Osteoblast (primary cell): Measurements from ENCODE around the gene MAPT. TPM values are rescaled to one million over a fixed set of nuclear protein-coding genes. Genes with fewer than 3 reads are reported as not detected.

Experiments used
- DNase-seq: peaks from one replicate; pipeline ENCODE4 v3.0.0; 2011; ENCODE audit warnings: low spot score, mixed read lengths; ENCODE audit not compliant: insufficient read length; ENCODE audit errors: missing footprints
- H2AFZ ChIP-seq: 2 replicates; pipeline ENCODE4 v1.6.0; 2011; ENCODE audit warnings: mild to moderate bottlenecking, low read length
- H3K27ac ChIP-seq: 2 replicates; pipeline ENCODE4 v1.5.1; 2011; ENCODE audit warnings: mild to moderate bottlenecking, low read depth, low read length, moderate library complexity
- H3K27me3 ChIP-seq: 2 replicates; pipeline ENCODE4 v1.6.0; 2012; ENCODE audit warnings: mild to moderate bottlenecking, control low read depth, inconsistent platforms, low read length, moderate library complexity; ENCODE audit not compliant: insufficient read depth
- H3K36me3 ChIP-seq: 2 replicates; pipeline ENCODE4 v1.5.1; 2011; ENCODE audit warnings: mild to moderate bottlenecking, low read length, control low read depth, moderate library complexity; ENCODE audit not compliant: insufficient read depth
- H3K4me1 ChIP-seq: 2 replicates; pipeline ENCODE4 v1.5.1; 2011; ENCODE audit warnings: mild to moderate bottlenecking, low read length, control low read depth, moderate library complexity; ENCODE audit not compliant: insufficient read depth
- H3K4me2 ChIP-seq: 2 replicates; pipeline ENCODE4 v1.6.0; 2011; ENCODE audit warnings: mild to moderate bottlenecking, low read length; ENCODE audit not compliant: insufficient read depth
- H3K4me3 ChIP-seq: fragments of 200-600 bp; sonication (generic); 3 replicates; pipeline ENCODE4 v1.5.1; 2012; ENCODE audit warnings: mild to moderate bottlenecking, low read length, inconsistent platforms; ENCODE audit not compliant: insufficient read depth
- H3K79me2 ChIP-seq: 2 replicates; pipeline ENCODE4 v1.6.0; 2012; ENCODE audit warnings: mild to moderate bottlenecking, low read length, control low read depth, inconsistent platforms; ENCODE audit not compliant: insufficient read depth
- H3K9me3 ChIP-seq: 2 replicates; pipeline ENCODE4 v1.5.1; 2011; ENCODE audit warnings: low read depth, low read length, control low read depth
- H4K20me1 ChIP-seq: 2 replicates; pipeline ENCODE4 v1.6.0; 2012; ENCODE audit warnings: mild to moderate bottlenecking, low read length, control low read depth; ENCODE audit not compliant: insufficient read depth
- total RNA-seq: library from RNA; depleted of rRNA; stranded (reverse); fragments of >200 nt; gene quantifications from 2 replicates; pipeline ENCODE4 v1.2.3, GENCODE V29; 2012
- TF ChIP-seq, protein P1 (sequence below): IDR thresholded peaks from 2 replicates; pipeline ENCODE4 v1.5.1; 2011; ENCODE audit warnings: mild to moderate bottlenecking, low read depth, low read length, moderate library complexity; ENCODE audit errors: extremely low read depth

Gene MAPT
- total RNA-seq, 1 donor = 0.36 TPM

DNA sequence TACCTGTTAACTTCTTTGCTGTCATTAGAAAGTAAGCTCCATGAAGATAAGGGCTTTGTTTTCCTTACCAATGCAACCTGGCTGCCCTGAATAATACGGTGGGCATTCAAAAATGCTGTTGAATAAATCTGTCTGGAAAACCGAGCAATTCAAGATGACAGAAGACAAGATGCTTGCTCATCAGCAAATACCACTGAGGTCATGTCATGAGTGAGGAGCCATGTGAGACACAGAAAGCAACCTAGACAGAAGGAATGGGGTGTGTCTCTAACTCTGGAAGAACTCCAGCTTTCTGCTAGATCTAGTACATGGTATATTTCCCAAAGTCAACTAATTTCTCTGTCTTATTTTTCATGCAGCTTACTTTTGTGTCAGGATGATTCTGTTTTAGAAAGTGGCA, 168.9 kb downstream of the MAPT start:
- Histone ChIP-seq H3K79me2 (peaks cover 54% of the 10 kb centered on the region), H3K27me3 (no peaks in the 10 kb centered on the region), H3K4me3 (no peak overlapping the region), H3K4me1 (peaks cover 9% of the 10 kb centered on the region), H3K4me2 (peak overlapping the region; percentile 15), H2AFZ (no peak overlapping the region), H3K9me3 (no peaks in the 10 kb centered on the region), H4K20me1 (peaks cover 10% of the 10 kb centered on the region), H3K36me3 (peaks cover 28% of the 10 kb centered on the region), H3K27ac (peak overlapping the region; percentile 29)
- TF ChIP-seq, protein P1, sequence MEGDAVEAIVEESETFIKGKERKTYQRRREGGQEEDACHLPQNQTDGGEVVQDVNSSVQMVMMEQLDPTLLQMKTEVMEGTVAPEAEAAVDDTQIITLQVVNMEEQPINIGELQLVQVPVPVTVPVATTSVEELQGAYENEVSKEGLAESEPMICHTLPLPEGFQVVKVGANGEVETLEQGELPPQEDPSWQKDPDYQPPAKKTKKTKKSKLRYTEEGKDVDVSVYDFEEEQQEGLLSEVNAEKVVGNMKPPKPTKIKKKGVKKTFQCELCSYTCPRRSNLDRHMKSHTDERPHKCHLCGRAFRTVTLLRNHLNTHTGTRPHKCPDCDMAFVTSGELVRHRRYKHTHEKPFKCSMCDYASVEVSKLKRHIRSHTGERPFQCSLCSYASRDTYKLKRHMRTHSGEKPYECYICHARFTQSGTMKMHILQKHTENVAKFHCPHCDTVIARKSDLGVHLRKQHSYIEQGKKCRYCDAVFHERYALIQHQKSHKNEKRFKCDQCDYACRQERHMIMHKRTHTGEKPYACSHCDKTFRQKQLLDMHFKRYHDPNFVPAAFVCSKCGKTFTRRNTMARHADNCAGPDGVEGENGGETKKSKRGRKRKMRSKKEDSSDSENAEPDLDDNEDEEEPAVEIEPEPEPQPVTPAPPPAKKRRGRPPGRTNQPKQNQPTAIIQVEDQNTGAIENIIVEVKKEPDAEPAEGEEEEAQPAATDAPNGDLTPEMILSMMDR = no peak
- DNase-seq = peak; percentile 36

- H3K4me3 ChIP-seq = no peak overlapping the region
- no peak overlapping the region for H2AFZ ChIP-seq
- TF ChIP-seq, protein P1 = no peak
- no peak overlapping the region for H3K4me2 ChIP-seq
- peaks cover 26% of the 10 kb centered on the region for H3K36me3 ChIP-seq
- DNase-seq = no peak
- H3K9me3 ChIP-seq = no peaks in the 10 kb centered on the region
- peaks cover 58% of the 10 kb centered on the region for H3K79me2 ChIP-seq
- no peaks in the 10 kb centered on the region for H3K27me3 ChIP-seq
- H4K20me1 ChIP-seq = peaks cover 9% of the 10 kb centered on the region
- no peak overlapping the region for H3K27ac ChIP-seq
- peaks cover 9% of the 10 kb centered on the region for H3K4me1 ChIP-seq
Observed at GRCh38 chr17:46064460-46064859, 170.1 kb downstream of the MAPT start.

GRCh38 chr17:46071796-46072195, 177.4 kb downstream of the MAPT start:
- H3K27ac ChIP-seq = no peak overlapping the region
- TF ChIP-seq, protein P1 = no peak
- H3K9me3 ChIP-seq = no peaks in the 10 kb centered on the region

DNA sequence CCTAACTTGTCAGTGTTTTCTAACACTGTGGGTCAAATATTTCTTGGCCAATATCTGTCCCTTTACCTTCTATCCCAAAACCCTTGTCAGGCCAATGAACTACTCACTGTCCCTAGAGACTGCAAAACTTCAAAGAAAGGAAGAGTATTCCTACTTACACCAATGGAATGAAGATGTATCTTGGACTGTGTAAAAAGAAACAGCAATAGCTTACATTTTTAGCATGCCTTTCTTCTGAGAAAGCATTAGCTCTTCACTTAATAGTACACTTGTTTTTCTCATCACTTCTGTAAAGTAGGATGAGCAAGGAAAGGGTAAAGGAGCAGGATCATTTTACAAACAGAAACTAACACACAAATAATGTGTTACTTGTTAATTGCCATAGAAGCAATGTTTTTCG, 178.6 kb downstream of the MAPT start:
- Histone ChIP-seq H3K36me3 (no peaks in the 10 kb centered on the region), H4K20me1 (peaks cover 14% of the 10 kb centered on the region), H3K27ac (peak overlapping the region; percentile 54), H3K9me3 (no peaks in the 10 kb centered on the region), H3K4me1 (peaks cover 19% of the 10 kb centered on the region), H3K27me3 (no peaks in the 10 kb centered on the region), H3K4me2 (peak overlapping the region; percentile 40), H2AFZ (no peak overlapping the region), H3K79me2 (peaks cover 80% of the 10 kb centered on the region), H3K4me3 (no peak overlapping the region)
- peak; percentile 39 for DNase-seq
- TF ChIP-seq, protein P1 = no peak

More at GRCh38 chr17:46071796-46072195, 177.4 kb downstream of the MAPT start:
- H3K4me2 ChIP-seq = no peak overlapping the region
- no peaks in the 10 kb centered on the region for H3K27me3 ChIP-seq
- peaks cover 82% of the 10 kb centered on the region for H3K79me2 ChIP-seq
- no peak overlapping the region for H2AFZ ChIP-seq
- peaks cover 14% of the 10 kb centered on the region for H4K20me1 ChIP-seq
- H3K4me1 ChIP-seq = peaks cover 19% of the 10 kb centered on the region
- H3K36me3 ChIP-seq = peaks cover 12% of the 10 kb centered on the region
- DNase-seq = no peak
- H3K4me3 ChIP-seq = no peak overlapping the region
